HEK293 (cell line): ENCODE results near the gene CYP11A1.

Experiments used
- CTCF ChIA-PET: fragments of 350-600 bp; formaldehyde crosslinking; extraction: SDS; loops from one replicate; lab custom pipeline; 2021; ENCODE audit warnings: antibody characterized with exemption; lab: Yijun Ruan, JAX
- POLR2A ChIA-PET: fragments of 300-600 bp; formaldehyde crosslinking; extraction: SDS; loops from one replicate; lab custom pipeline; 2020; ENCODE audit warnings: antibody characterized with exemption, inconsistent platforms; lab: Yijun Ruan, JAX
- H3K27ac ChIP-seq: fragments of 200-500 bp; sonication (Bioruptor generic); 2 replicates; pipeline ENCODE4 v1.5.1; 2014; ENCODE audit warnings: low read depth, low read length, control low read depth, inconsistent platforms; ENCODE audit errors: extremely low read depth
- H3K36me3 ChIP-seq, 2 experiments: fragments of 200-500 bp in 1 of 2; sonication (Bioruptor generic) in 1 of 2; 1 replicate in 1 of 2; 2 replicates in 1 of 2; pipeline ENCODE4 v1.5.1; 2014 to 2017; ENCODE audit warnings: inconsistent platforms in 2 of 2, low read length in 2 of 2; ENCODE audit not compliant: control insufficient read depth in 2 of 2, insufficient read depth in 1 of 2
- H3K4me1 ChIP-seq: fragments of 200-500 bp; sonication (Bioruptor generic); 2 replicates; pipeline ENCODE4 v1.5.1; 2014; ENCODE audit warnings: mild to moderate bottlenecking, low read length, inconsistent platforms; ENCODE audit not compliant: control insufficient read depth, insufficient read depth
- H3K4me3 ChIP-seq: 2 replicates; pipeline ENCODE4 v1.5.1; 2011; ENCODE audit warnings: low read depth, mild to moderate bottlenecking, control low read depth, low read length, moderate library complexity
- H3K9me3 ChIP-seq: fragments of 200-500 bp; sonication (Bioruptor generic); 2 replicates; pipeline ENCODE4 v1.5.1; 2014; ENCODE audit warnings: low read depth, low read length, inconsistent platforms; ENCODE audit not compliant: control insufficient read depth, insufficient read depth
- EGR2 ChIP-seq: fragments of 450-650 bp; formaldehyde crosslinking; IDR thresholded peaks from 2 replicates; pipeline ENCODE4 v1.5.1; 2016; ENCODE audit warnings: low read depth, missing biosample characterization, missing genetic modification characterization
- FEZF1 ChIP-seq: fragments of 450-650 bp; formaldehyde crosslinking; IDR thresholded peaks from 2 replicates; pipeline ENCODE4 v1.5.1; 2016; ENCODE audit warnings: missing biosample characterization, missing genetic modification characterization
- GLIS1 ChIP-seq: fragments of 450-650 bp; formaldehyde crosslinking; IDR thresholded peaks from 2 replicates; pipeline ENCODE4 v1.5.1; 2016; ENCODE audit warnings: missing biosample characterization, missing genetic modification characterization
- GLIS2 ChIP-seq: fragments of 450-650 bp; formaldehyde crosslinking; IDR thresholded peaks from 2 replicates; pipeline ENCODE4 v1.5.1; 2016; ENCODE audit warnings: missing biosample characterization, missing genetic modification characterization
- HIC1 ChIP-seq: fragments of 450-650 bp; formaldehyde crosslinking; IDR thresholded peaks from 2 replicates; pipeline ENCODE4 v1.5.1; 2016; ENCODE audit warnings: missing biosample characterization, missing genetic modification characterization
- PRDM1 ChIP-seq: fragments of 450-650 bp; formaldehyde crosslinking; IDR thresholded peaks from 2 replicates; pipeline ENCODE4; 2016; ENCODE audit warnings: missing biosample characterization, missing genetic modification characterization
- ZFHX2 ChIP-seq: fragments of 450-650 bp; formaldehyde crosslinking; conservative IDR thresholded peaks from 2 replicates; pipeline ENCODE4 v1.5.1; 2016; ENCODE audit warnings: missing biosample characterization, missing genetic modification characterization
- ZIC2 ChIP-seq: fragments of 450-650 bp; formaldehyde crosslinking; IDR thresholded peaks from 2 replicates; pipeline ENCODE4 v1.5.1; 2016; ENCODE audit warnings: missing biosample characterization, missing genetic modification characterization
- ZNF114 ChIP-seq: fragments of 450-650 bp; formaldehyde crosslinking; IDR thresholded peaks from 2 replicates; pipeline ENCODE4 v1.5.0; 2017; ENCODE audit warnings: missing biosample characterization, missing genetic modification characterization
- ZNF223 ChIP-seq: fragments of 450-650 bp; formaldehyde crosslinking; IDR thresholded peaks from 2 replicates; pipeline ENCODE4 v1.5.1; 2016; ENCODE audit warnings: missing biosample characterization, missing genetic modification characterization
- ZNF341 ChIP-seq: fragments of 450-650 bp; formaldehyde crosslinking; IDR thresholded peaks from 2 replicates; pipeline ENCODE4; 2016; ENCODE audit warnings: low read depth, missing biosample characterization, missing genetic modification characterization
- ZNF394 ChIP-seq: fragments of 450-650 bp; formaldehyde crosslinking; IDR thresholded peaks from 2 replicates; pipeline ENCODE4 v1.5.1; 2016; ENCODE audit warnings: missing biosample characterization, missing genetic modification characterization, mild to moderate bottlenecking, moderate library complexity, borderline replicate concordance
- ZNF488 ChIP-seq: fragments of 450-650 bp; formaldehyde crosslinking; IDR thresholded peaks from 2 replicates; pipeline ENCODE4 v1.5.1; 2016; ENCODE audit warnings: missing biosample characterization, missing genetic modification characterization
- ZNF501 ChIP-seq: fragments of 450-650 bp; formaldehyde crosslinking; IDR thresholded peaks from 2 replicates; pipeline ENCODE4 v1.5.1; 2016; ENCODE audit warnings: missing biosample characterization, missing genetic modification characterization
- ZNF596 ChIP-seq: fragments of 450-650 bp; IDR thresholded peaks from 2 replicates; pipeline ENCODE4 v1.5.0; 2018; ENCODE audit warnings: missing biosample characterization, mild to moderate bottlenecking, missing genetic modification characterization, moderate library complexity
- ZNF621 ChIP-seq: fragments of 450-650 bp; formaldehyde crosslinking; IDR thresholded peaks from 2 replicates; pipeline ENCODE4 v1.5.1; 2017; ENCODE audit warnings: missing biosample characterization, missing genetic modification characterization
- ZNF830 ChIP-seq: fragments of 450-650 bp; IDR thresholded peaks from 2 replicates; pipeline ENCODE4 v1.5.0; 2018; ENCODE audit warnings: missing biosample characterization, missing genetic modification characterization, low read depth, mild to moderate bottlenecking, moderate library complexity

Gene CYP11A1

GRCh38 chr15:74387141-74387541 lies 19.7 kb upstream of the CYP11A1 start:
- Histone ChIP-seq H3K4me3 (no peak overlapping the region), H3K4me1 (no peaks in the 10 kb centered on the region), H3K9me3 (no peaks in the 10 kb centered on the region), H3K27ac (no peak overlapping the region), H3K36me3 (no peaks in the 10 kb centered on the region)
- POLR2A ChIA-PET: no interaction called here
- CTCF ChIA-PET: interaction anchor here (25.1 kb wide), 1 partner anchor 52 kb away, joined by 768 read pairs; the partner anchor contains the start of gene SEMA7A
- no peak for TF ChIP-seq ZNF114 (tag by site-specific recombination)
- TF ChIP-seq EGR2: peak; percentile 25; the same call in 1 of the 2 replicates
- TF ChIP-seq HIC1 (tag by site-specific recombination): peak; percentile 37; the same call in 1 of the 2 replicates

GRCh38 chr15:74386496-74387140 lies 19.2 kb upstream of the CYP11A1 start:
- ChIA-PET CTCF (interaction anchor here (3.4 to 25.1 kb wide), 2 partner anchors 14 to 53 kb away, joined by 16 to 768 read pairs; partner anchors contain the start of gene SEMA7A), POLR2A (no interaction called here)
- Histone ChIP-seq H3K4me1 (no peaks in the 10 kb centered on the region), H3K4me3 (no peak overlapping the region), H3K36me3 (no peaks in the 10 kb centered on the region), H3K9me3 (no peaks in the 10 kb centered on the region), H3K27ac (no peak overlapping the region)
- TF ChIP-seq GLIS1 (peak; percentile 34; the same call in 1 of the 2 replicates), PRDM1 (tag by site-specific recombination) (no peak), ZIC2 (tag by site-specific recombination) (peak; percentile 67), GLIS2 (tag by site-specific recombination) (peak; percentile 55)

GRCh38 chr15:74385733-74386132 lies 18.3 kb upstream of the CYP11A1 start:
- ChIA-PET POLR2A (interaction anchor here (1.2 to 2.6 kb wide), 2 partner anchors 48 to 56 kb away, joined by 3 to 11 read pairs; partner anchors contain the start of gene SEMA7A), CTCF (interaction anchor here (0.6 to 25.1 kb wide), 10 partner anchors 11 to 269 kb away, joined by 3 to 768 read pairs (median 8); partner anchors contain the start of gene SEMA7A)
- H3K4me3 ChIP-seq: no peak overlapping the region
- no peak overlapping the region for H3K27ac ChIP-seq
- no peaks in the 10 kb centered on the region for H3K36me3 ChIP-seq
- TF ChIP-seq ZNF501 (tag by site-specific recombination) (no peak), ZNF394 (no peak), ZNF621 (tag by site-specific recombination) (no peak), ZNF830 (tag by site-specific recombination) (no peak), ZNF223 (tag by site-specific recombination) (no peak), FEZF1 (tag by site-specific recombination) (no peak), ZNF341 (tag by site-specific recombination) (no peak), ZFHX2 (tag by site-specific recombination) (no peak), ZNF488 (no peak), ZNF596 (tag by site-specific recombination) (no peak)
- H3K9me3 ChIP-seq: no peaks in the 10 kb centered on the region
- no peaks in the 10 kb centered on the region for H3K4me1 ChIP-seq
